GM19467 (cell line): ENCODE results near the gene EIF2A.
"Not testable (repeated sequence)": the region's sequence is repeated elsewhere in the genome, so short reads cannot be mapped to it uniquely, and the experiment has no call there.

ENCODE experiments used
- ATAC-seq: cut with Tn5 transposase; IDR thresholded peaks from one replicate; pipeline ENCODE4 v1.9.1; 2021; ENCODE audit warnings: mild to moderate bottlenecking, moderate library complexity; ENCODE audit not compliant: unreplicated experiment

Gene EIF2A

DNA sequence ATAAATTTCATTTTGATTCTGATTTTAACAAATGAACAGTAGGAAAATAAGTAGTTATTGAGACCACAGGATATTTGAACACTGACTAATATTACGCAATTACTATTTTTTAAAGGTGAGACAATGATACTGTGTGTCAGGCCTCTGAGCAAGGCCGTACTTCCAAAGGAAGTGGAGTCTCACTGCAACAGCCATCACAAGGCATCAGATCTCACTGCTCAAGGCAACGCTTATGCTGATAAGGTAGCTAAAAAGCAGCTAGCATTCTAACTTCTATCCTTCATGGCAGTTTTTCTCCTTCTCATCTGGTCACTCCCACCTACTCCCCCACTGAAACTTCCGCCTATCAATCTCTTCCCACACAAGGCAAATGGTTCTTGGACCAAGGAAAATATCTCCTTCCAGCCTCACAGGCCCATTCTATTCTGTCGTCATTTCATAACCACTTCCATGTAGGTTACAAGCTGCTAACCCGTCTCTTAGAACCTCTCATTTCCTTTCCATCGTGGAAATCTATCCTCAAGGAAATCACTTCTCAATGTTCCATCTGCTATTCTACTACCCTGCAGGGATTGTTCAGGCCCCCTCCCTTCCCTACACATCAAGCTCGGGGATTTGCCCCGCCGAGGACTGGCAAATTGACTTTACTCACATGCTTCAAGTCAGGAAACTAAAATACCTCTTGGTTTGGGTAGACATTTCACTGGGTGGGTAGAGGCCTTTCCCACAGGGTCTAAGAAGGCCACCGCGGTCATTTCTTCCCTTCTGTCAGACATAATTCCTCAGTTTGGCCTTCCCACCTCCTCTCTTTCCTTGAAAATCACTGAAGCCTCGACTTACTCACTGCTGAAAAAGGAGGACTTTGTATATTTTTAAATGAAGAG is 54.3 kb downstream of the EIF2A start:
- not testable (repeated sequence) for ATAC-seq

DNA sequence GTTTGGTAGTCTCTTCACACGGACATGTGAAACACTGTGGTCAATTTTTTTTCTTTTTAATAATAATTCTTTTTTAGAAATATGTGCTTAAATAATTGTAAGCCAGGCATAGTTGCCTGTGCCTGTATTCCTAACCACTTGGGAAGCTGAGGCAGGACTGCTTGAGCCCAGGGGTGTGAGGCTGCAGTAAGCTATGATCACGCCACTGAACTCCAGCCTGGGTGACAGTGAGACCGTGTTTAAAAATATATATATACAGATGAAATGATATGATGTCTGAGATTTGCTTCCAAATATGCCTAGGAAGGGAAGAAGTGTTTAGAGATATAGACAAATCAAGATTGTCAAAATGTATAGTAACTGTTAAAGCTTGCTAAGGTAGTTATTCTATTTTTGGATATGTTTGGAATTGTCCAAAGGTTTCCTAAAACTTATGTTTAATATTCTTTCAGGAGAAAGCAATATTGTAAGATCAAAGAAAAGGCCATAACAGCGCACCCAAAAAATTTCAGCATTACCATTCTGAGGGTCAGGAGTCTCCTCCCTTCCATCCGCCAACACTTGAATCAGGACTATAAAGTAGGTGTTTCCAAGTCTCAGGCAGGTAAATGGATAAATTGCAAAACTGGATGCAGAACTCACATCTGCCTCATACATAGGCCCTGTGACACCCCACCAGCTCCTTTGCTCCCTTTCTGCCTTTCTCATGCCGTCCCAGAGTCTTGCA is 56.0 kb downstream of the EIF2A start:
- no peak for ATAC-seq

DNA sequence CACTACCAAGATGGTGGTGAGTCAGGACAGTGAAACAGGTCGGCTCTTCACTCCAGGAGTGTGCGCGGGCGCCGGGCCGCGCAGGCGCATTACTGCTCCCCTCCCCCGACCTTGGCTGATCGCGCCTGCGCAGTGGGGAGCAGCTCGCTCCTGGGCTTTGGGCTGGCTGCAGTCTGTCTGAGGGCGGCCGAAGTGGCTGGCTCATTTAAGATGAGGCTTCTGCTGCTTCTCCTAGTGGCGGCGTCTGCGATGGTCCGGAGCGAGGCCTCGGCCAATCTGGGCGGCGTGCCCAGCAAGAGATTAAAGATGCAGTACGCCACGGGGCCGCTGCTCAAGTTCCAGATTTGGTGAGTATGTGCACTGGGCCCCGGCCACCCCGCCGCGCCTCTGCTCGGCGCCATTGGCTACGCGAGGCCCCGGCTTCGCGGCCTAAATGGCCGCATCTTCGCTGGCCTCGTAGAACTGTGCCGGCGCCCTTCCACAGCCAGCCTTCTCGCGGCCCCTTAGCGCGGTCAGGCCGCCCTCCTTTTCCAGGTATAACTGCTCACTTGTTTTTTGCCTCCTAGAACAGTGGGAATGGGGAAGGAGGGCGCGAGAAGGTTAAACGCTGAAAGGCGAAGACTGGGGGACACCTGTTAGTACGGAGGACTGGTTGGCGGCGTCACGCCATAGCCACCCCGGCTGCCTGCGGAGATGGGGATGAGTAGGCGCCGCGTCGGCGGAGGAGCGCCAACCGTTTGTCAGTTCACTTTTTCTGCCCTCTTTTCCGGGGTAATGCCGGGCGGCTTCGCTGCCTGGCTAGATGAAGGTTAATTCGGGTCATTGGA is 56.8 kb downstream of the EIF2A start, which contains the start of gene SELENOT:
SELENOT (plus strand) TSS at position 169 of the 827 bp plus-strand sequence; CDS start at position 211, 42 bp downstream.
- peak; percentile 59 for ATAC-seq

DNA sequence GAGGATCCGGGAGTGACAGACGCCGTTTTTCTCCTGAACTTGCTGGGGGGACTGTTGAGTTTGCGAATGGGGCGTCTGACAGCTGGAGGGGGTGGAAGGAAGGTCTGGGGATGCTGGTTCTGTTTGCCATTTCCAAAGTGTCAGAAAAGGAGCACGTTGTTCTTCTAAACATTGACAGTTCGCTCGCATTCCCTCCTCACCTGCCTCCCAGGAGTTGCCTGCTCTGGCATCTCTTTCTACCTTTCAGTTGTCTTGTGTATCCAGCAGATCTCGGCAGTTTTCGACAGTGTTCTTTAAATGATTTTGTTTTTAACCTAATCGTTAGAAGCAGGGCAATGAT is 57.4 kb downstream of the EIF2A start:
- ATAC-seq: no peak

DNA sequence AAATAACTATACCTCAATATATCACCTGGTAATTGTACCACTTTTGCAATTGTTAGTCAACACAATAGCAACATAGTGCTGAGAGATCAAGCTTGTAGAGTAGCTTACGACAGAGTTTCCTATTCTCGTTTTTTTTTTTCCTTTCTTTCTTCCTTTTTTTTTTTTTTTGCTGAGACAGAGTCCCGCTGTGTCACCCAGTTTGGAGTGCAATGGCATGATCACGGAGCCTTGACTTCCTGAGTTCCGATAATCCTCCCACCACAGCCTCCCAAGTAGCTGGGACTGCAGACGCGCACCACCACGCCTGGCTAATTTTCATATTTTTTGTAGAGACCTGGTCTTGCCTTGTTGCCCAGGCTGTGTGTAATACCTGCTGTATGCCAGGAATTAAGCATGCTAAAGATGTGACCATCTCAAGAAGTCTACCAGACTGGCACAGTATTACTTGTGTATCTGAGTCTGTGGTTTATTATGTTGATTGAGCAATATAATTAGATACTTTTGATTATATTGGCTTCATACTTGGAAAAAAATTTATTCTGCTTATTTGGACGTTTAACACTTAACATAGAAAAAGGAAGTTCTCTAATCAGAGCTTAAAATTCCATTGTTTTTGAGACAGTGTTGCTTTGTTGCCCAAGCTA is 59.5 kb downstream of the EIF2A start:
- ATAC-seq: no peak

DNA sequence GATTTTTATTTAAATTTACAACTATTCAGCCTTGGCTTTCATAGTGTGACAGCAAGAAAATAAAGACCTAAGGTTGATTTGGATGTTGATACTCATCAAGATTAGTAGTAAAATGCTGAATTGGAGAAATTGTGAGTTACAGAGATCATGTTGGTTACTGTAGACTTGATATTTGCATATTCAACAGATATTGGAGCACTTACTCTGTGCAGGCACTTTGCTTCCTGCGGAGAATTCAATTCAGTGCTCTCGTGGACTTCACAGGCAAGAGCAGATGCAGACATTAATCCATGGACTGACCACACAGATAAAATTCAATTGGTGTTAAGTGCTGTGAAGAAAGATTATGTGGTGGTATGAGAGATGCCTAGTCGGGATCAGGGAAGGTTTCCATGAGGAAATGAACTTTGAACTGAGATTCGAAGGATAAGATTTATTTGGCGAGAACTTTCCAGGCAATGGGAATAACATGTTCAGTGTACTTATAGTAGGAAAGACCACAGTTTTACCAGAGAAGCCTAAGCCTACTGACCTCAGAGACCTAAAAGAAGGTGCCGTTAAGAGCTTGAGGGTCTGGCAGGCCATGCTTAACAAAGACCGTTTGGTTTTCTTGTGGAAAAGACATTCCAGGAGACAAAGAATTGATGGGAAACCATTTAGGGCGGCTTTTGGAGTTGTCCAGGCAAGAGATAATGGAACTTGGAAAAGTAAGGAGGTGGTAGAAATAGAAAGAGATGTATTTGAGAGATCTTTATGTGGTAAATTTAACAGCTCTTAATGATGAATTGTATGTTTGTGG is 60.9 kb downstream of the EIF2A start:
- ATAC-seq: no peak

DNA sequence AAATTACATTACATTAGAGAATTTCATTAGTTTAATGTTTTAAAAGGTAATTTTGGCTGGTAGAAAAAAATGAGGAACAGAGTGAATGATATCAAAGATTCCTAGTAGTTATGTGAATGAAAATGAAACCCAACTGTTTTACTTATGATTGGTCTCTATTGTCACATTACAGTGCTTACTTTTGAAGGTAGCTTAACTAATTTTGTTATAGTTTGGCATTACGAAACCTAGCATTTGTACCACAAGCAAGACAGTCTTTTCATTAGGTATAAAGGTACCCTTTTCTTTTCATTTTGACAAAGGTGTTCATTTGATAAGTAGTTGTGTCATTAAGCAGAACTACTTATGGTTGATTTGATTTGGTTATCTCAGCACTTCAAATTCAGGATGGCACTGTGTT is 63.4 kb downstream of the EIF2A start:
- no peak for ATAC-seq

DNA sequence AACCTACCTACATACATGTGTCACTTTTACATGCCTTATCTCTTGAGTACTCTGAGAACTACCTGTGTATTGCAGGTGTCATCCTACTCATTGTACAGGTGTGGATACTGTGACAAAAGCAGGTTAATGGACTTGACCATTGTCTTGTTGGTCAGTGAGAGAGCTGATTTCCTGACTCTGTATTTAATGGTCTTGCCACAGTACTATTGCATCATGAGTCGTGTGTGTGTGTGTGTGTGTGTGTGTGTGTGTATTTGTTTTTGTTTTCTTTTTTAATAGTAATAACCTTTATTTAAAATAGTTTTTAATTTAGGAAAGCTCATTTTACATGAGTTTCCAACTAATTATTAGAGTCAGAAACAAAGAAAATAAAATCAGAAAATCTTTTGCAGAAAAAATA is 64.2 kb downstream of the EIF2A start:
- no peak for ATAC-seq

DNA sequence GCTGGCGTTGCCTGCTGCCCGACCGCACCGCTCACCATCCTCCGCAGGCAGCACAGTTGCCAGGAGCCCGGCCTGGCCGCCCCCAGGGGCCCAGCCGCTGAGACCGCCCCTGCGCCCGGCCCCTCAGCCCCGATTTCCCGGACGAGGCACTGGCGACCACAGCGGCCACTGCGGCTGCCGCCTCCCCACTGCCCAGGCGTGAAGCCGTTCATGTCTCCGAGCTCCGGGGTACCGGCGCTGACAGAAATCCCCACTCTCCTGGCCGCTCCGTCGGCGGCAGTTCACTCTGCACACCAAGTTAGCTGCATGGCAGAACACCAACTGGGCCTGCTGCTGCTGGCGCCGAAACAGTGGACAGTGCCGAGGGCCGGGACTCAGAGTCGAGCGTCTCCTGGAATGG is 65.1 kb downstream of the EIF2A start:
- ATAC-seq: no peak

DNA sequence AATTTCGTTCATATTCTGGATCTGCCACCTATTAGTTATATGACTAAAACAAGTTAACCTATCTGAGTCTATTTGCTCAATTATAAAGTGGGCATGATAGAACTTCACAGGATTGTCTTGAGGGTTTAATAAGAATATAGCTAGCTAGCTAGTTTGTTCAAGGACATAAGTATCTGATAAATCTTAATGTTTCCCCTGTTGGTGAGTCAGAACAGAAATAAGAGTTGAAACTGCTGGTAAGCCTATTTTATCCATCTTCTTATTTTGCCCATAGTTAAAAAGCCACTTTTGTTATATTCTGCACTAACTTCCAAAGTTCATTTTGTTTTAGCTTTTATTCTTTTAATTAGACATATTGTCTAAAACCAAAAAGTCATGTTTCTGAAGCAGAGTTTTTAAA is 65.9 kb downstream of the EIF2A start:
- ATAC-seq: no peak

DNA sequence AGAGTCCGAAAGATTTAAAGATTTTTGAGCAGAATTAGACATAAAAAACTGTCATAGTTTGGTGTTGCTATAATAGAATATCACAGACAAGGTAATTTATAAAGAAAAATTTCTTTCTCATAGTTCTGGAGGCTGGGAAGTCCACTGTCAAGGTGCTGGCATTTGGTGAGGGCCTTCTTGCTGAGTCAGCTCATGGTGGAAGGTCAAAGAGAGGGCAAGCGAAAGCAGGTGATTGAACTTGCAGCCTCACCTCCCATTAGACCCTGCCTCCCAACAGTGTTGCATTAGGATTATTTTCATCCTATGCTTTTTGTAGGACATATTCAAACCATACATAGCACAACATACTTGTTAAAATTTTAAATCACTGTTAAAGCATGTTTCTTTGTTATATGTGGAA is 66.4 kb downstream of the EIF2A start:
- ATAC-seq: no peak

DNA sequence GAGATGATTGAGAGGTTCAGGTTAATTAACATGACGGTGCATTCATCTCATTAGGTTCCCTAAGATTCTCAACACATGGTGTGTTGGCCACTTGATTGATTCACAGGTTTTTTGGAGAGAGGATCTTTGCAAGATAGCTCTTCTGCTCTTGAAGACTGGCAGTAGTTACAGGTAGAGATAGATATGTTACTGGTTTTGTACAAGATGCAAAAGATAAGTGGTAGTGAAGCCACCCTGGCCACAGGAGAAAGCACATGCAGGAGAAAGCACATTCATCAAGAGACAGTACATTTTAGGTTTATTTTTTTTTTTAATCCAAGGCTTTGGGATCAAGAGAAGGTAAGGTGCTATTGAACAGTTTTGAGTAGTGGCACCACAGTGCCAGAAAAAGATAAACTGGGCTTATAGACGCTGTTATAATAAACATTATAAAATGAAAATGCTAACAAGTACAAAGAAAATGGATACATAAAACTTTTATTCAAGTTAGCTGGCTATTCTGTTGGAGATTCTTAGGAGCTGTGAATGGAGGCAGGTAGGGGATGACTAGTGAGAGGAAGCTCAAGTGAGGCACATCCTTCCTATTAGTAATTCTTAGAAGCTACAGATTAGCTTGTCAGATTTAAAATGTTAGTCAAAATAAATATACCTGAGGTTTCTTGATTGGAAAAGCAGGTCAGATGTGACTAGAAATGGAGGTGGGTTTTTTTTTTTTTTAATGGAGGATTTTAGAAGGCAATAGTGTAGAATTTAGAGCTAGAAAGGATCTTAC is 67.3 kb downstream of the EIF2A start:
- ATAC-seq: no peak

DNA sequence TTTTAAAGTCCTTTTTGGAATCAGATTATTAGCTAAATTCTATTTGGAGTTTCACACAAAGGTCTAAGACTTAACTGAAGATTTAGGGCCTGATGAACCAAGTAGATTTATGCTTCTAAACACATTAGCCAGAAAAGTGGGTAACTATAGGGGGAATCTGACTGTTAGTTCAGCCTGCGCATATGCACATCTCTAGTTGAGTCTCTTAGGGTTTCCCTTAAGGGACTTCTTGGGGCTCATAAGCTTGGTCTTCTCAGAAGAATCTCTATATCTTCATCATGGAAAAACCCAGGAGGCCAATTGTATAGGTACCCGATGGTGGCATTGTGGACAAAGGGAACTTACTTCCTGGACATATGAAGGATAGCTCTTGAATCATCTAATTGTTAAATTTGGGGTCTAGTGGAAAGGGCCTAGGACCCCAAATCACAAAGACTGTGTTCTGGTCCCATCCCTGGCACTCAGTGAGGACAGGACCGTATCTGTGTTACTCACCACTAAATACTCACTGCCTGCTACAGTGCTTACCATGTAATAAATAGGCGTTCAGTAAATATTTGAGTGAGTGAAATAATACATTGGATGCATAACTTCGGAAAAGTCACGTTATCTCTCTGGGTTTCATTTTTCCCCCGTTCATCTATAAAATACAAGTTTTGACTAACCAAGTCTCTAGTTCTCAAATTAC is 73.6 kb downstream of the EIF2A start:
- ATAC-seq: no peak

DNA sequence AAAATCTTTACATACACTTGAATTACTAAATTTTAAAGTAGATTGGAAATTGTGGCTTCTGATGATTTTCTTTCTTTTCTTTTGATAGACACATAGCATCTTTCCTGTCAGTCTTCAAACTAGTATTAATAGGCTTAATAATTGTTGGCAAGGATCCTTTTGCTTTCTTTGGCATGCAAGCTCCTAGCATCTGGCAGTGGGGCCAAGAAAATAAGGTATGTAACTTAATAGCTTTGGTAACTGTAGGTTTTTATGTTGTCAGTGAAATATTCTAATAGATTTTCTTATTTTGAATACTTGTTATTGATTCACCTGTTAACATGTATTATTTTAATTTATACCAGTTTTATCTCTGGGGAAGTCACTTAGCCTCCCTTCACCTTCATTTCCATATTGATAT is 76.4 kb downstream of the EIF2A start:
- ATAC-seq: not testable (repeated sequence)

DNA sequence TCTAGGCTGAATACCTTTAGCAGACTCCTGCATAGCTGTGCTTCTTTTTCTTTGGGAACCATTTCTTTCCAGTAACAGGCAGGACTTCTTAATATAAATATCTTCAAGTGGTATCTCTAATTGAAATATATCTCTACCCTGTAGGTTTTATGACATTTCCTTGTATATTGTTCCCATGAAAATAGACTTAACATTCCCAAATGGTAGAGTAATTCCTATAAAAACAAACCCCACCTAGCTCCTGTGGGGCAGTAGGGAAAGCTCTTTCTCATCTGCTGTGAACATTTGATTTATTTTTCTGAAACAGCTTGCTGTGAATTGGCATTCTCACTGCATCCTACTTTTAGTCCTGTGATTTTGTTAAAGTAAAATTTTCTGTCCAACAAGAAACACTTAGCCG is 77.4 kb downstream of the EIF2A start:
- no peak for ATAC-seq

DNA sequence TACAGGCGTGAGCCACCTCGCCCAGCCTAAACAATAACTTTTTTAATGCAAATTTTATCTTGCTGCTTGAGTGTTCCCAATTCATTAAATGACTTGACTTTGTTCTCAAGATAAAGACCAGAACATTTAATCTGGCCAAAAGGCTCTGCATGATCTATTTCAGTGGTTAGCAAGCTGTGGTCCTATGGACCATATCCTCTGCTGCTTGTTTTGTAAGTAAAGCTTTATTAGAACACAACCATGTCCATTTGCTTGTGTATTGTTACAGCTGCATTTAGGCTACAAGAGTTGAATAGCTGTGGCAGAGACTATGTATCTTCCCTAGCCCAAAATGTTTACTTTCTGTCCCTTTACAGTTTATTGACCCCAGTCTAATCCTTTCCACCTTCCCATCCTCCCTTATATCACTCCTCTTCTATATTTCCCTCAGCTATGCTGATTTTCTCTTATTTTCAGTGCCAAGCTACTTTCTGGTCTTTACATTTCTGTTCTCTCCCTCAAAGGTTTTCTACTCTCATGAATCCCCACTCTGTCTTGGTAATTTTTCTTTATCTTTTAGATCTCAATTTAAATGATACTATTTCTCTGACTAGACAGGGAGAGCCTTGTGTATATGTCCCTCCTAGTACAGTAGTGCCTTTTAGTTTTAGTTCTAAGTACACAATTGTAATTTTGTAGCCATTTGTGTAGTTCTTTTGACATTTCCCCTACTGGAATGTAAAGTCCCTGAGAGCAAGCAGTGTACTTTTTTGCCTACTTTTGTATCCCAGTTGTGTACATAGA is 79.8 kb downstream of the EIF2A start:
- ATAC-seq: no peak

DNA sequence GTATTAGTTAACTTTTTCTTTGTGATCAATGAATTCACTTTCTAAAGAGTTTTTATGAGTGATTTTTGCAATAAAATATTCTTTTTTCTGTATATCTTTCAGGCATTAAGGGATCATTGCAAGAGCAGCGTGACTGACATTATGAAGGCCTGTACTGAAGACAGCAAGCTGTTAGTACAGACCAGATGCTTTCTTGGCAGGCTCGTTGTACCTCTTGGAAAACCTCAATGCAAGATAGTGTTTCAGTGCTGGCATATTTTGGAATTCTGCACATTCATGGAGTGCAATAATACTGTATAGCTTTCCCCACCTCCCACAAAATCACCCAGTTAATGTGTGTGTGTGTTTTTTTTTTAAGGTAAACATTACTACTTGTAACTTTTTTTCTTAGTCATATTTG is 81.0 kb downstream of the EIF2A start:
- no peak for ATAC-seq
